GM19351 (cell line): ENCODE results near the gene MTRF1.
"Not testable (repeated sequence)": the region's sequence is repeated elsewhere in the genome, so short reads cannot be mapped to it uniquely, and the experiment has no call there.

Experiments used
- ATAC-seq: cut with Tn5 transposase; IDR thresholded peaks from one replicate; pipeline ENCODE4 v1.9.1; 2021; ENCODE audit warnings: mild to moderate bottlenecking, moderate library complexity; ENCODE audit not compliant: unreplicated experiment

Gene MTRF1

GRCh38 chr13:41282129-41282571, 18.8 kb upstream of the MTRF1 start:
- no peak for ATAC-seq

- not testable (repeated sequence) for ATAC-seq
Observed at GRCh38 chr13:41279156-41279555, 15.8 kb upstream of the MTRF1 start.

DNA sequence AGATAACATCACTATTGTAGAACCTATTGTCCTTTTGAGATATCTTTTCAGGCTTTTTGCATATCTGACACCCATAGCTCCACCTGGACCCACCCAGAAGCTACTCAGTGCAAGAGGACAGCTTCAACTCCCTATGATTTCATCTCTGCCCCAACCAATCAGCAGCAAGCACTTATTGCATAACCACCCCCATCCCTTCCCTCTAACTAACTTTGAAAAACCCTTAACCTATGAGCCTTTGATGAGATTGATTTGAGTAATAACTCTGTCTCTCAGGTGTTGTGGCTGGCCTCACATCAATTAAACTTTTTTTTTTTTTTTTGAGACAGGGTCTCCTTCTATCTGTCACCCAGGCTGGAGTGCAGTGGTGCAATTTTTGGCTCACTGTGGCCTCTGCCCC, 13.4 kb upstream of the MTRF1 start:
- ATAC-seq: no peak

DNA sequence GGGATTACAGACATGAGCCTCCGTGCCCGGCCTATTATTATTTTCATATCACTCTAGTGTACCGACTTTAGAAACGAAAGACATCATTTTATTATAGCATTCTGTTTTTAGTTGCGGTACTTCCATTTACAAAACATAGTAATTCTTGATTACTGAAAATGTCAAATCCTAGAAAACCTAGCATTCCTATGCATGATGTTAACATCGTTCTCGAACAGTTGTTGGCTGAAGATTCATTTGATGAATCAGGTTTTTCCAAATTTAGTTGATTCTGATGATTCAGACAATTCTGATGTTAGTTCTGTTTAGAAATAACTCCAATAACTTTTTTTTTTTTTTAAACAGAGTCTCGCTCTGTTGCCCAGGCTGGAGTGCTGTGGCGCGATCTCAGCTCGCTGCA, 11.5 kb upstream of the MTRF1 start:
- ATAC-seq: no peak

DNA sequence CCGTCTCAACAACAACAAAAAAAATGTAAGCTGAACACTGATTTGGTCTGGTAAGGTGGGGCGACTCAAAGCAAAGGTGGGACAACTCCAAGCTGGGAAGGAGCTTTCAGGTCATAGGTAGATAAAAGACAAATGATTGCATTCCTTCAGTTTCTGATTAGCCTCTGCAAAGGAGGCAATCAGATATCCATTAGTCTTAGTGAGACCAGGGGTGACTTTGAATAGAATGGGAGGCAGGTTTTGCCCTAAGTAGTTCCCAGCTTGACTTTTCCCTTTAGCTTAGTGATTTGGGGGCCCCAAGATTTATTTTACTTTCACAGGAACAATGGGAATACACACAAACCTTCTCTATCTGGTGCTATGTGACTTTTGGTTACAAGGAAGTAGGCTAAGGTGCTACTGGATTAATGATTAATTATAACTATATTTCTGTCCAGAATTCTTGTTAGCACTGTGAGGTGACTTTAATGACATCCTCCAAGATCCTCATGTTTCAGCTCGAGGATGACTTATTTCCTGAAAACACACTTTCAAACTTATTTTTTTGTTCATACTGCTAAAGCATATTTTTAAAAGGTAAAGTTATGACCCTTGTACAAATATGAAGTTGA, 10.6 kb upstream of the MTRF1 start:
- no peak for ATAC-seq

DNA sequence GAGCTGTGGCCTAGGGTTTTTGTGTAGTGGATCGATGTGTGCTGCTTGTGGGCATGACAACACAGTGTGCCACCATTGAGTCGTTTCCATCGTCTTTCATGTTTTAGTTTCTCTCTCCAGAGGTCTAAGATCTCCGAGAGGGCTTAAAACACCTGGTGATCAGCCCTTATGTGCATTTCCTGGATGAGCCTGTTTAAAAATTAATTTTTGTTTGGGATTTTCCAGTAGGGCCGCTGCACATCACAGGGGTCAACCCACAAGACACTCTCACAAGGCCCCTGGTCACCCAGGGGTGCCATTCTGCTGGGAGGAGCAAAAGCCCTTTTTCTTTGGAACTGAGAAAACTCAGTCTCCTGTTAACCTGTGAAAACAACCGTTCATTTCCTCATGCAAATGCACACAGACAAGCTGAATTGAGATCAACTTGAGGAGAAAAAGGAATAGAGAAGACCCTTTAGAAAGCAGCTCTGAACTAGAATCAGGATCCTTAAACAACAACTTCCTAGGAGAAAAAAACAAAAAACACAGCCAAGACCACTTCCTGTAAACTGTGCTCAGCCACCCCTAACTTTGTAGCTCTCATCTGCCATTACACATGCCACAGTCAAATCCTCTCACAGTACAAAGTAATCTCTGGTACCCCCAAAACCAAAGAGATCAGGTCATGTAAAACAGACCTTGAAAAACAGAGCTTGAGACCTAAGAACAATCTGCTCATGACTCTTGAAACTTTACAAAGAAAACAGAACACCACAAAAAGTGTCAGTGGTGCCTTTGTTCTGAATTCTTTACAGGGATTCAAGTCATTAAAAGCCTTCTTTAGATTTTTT, 8.3 kb upstream of the MTRF1 start:
- ATAC-seq: no peak

GRCh38 chr13:41268764-41269163, 5.4 kb upstream of the MTRF1 start:
- no peak for ATAC-seq

GRCh38 chr13:41267106-41267505, 3.7 kb upstream of the MTRF1 start:
- ATAC-seq: no peak

- ATAC-seq: no peak
Observed at GRCh38 chr13:41259875-41260501, 3.4 kb downstream of the MTRF1 start.

DNA sequence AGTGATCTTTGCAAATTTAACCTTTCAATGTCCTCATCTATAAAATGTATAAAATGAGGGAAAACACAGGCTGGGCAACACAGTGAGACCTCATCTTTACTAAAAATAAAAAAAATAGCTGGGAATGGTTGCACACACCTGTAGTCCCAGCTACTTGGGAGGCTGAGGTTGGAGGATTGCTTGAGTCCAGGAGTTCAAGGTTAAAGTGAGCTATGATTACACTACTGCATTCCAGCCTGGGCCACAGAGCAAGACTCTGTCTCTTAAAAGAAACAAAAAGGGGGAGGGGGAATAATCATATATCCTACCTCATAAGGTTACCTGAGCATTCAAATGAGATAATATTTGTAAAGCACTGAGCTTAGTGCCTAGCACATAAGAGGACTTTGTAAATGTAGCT, 5.8 kb downstream of the MTRF1 start:
- ATAC-seq: no peak

DNA sequence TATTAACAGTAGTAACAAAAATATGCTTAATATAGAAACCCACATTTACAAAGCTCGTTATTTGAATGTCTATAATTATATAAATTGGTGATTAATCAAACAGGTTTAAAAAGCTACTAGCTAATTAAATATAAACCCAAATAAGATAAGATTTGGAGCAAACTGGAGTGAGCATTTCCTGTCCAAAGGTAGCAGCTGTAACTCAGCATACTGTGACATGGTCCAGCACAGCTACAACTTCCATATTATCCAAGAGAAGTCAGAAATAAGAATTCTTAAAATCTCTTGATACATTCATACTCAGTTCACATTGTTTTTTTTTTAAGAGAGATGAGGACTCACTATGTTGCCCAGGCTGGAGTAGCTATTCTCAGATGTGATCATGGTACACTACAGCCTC, 8.5 kb downstream of the MTRF1 start:
- no peak for ATAC-seq

- no peak for ATAC-seq
Observed at GRCh38 chr13:41250993-41251392, 12.4 kb downstream of the MTRF1 start.

DNA sequence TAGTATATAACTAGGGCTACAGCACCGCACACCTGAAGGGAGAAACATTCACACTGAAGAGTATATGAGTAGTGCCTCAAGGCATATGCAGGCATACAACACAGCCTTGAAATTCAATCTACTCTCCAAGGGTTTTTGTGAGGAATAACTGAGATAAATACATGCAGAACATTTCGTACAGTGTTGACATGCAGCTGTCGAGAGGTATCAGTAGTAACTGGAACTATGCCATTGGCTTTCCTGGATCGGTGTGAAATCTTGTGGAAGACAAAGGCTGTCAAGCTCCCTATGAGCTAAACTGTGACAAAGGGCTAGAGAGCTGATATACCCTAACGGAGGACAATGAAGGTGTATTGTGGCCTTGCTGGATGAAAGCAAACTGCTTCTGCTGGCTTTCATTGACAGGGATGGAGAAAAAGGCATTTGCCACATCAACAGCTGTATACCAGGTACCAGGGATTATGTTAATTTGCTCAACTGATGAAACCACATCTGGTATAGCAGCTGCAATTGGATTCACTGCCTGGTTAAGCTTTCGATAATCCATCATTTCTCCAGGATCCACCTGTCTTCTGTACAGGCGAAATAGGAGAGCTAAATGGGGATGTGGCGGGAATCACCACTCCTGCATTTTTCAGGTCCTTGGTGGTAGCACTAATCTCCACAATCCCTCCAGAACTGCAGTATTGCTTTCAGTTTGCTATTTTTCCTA, 16.3 kb downstream of the MTRF1 start:
- no peak for ATAC-seq

DNA sequence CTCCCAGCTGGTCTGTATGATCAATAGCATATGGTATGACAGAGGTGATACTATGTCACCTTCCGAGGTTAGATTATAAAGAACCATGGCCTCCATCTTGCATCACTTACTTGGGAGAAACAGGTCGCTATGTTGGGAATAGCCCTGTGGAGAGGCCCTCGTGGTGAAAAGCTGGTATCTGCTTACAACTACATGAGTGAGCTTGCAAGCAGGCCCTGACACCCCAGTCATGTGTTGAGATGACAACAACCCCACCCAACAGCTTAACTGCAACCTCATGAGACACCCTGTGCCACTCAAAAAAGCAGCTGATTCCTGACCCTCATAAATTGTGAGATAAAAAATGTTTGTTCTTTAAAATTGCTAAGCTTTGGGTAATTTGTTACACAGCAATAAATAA, 18.8 kb downstream of the MTRF1 start:
- ATAC-seq: no peak

DNA sequence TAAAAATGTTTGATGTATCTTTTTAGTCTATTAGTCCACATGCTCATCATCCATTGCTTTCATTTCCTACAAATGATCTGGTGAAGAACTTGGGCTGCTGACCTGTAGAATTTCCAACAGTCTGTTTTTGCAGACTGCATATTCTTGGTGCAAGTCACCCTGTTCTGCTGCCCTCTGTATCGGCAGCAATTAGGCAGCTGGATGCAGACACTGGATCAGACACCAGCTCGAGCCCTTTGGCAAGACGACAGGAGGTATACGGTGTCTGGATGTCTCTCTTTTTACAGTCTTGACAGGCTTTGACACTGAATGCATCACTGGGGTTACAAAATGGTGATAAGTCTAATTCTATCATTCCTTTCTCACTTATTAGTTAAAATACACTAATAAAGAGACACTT, 21.8 kb downstream of the MTRF1 start:
- ATAC-seq: no peak

DNA sequence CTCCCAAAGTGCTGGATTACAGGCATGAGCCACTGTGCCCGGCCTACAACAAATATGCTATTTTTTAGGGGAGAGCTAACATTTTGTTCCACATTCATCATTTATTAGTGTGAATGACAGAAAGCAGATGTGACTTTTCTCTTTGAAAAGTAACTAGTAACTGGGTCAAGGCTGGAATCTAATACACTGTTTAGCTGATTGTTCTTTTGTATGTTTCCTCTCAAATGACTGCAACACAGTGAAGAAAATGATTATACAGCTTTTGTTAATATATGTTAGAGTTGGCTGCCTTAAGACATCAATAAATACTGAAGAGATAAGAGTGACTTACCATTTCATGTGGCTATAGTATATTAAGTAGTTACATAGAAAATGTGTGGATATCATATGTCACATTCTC, 27.0 kb downstream of the MTRF1 start:
- ATAC-seq: no peak

DNA sequence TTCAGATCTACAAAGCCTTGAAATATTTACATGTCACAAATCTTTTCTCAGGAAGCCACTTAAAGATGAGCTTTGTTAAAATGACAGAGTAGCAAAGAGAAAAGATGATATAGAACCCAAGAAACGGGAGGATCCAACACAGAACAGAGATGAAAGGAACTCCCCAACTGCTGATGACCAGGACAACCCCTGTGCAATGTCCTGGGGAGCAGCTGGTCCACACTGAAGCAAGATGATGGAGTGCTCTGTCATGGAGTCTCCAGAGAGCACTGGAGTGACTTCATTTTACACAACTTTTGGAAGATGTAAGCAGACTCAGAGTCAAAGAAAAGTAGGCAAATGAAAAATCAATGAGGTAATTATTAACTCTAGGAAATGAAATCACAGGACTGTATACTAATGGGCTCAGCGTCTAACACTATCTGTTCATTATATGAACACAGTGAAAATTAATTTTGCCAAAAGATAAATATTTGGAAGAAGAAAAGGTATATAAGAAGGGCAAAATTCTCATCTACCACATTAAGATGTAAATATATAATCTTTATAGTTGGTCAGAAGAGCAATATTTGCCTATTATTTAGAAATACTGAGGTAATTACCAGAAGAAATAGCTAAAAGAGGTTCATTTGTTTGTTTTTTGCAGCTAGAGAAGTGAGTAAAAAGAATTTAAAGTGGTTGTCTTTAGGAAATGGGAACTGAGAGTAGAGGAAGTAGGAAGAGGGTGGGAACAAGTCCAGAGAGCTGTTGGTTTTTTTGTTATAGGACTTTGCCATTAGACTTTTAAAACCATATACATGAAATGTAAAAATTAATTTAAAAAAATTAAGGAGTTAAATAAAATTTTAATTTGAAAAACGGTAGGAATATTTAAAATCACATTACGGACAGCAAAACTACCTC, 30.5 kb downstream of the MTRF1 start:
- ATAC-seq: no peak

- ATAC-seq: no peak
Observed at GRCh38 chr13:41231786-41232185, 31.6 kb downstream of the MTRF1 start.

GRCh38 chr13:41231025-41231677, 32.2 kb downstream of the MTRF1 start:
- no peak for ATAC-seq

DNA sequence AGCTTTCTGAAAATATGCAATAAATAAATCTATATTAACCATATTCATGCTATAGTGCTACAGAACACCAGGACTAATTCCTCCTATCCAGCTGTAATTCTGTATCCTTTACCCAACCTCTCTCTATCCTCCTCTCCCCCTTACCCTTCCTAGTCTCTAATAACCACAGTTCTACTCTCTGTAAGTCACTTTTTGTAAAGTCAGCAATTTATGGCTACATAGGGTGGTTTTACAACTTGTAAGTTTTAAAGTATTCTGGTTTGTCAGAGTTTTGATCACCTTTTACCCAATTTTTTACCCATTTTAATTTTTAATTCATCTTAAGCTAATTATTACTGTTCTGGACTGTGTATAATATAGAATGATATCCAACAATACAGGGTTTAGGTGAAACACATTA, 34.0 kb downstream of the MTRF1 start:
- no peak for ATAC-seq
